ENCODE measurements around the gene ALDH1A1.

- TF ChIP-seq ZFP30 (CRISPR knock-in tag; IDR thresholded peaks at IDR 0.05): no peak
- no peak for TF ChIP-seq GLIS3 (CRISPR knock-in tag; IDR thresholded peaks at IDR 0.05)
Measured at GRCh38 chr9:72984226-72984947, 31.5 kb upstream of the ALDH1A1 start.
